Left renal cortex interstitium (tissue), 4 donors: ENCODE data around the gene OR2T27. TPM values are rescaled to one million over a fixed set of nuclear protein-coding genes. Genes with fewer than 3 reads are reported as not detected.

Experiments
- polyA plus RNA-seq, 4 donors: library from polyadenylated mRNA; unstranded; fragments of 120-200 nt; gene quantifications; one replicate each; pipeline ENCODE4 v1.2.1, GENCODE V29; 2013; ENCODE audit not compliant: insufficient read length in 4 of 4

The OR2T27 gene
- polyA plus RNA-seq, 4 donors, result not detected

Other genes starting within 250 kb of the OR2T27 start
- gene OR2T2, start 209.9 kb downstream of the OR2T27 start, polyA plus RNA-seq, result not detected
- not detected for gene OR2T3, start 182.2 kb downstream of the OR2T27 start, polyA plus RNA-seq
- not detected for gene OR2T5, start 166.9 kb downstream of the OR2T27 start, polyA plus RNA-seq
- gene OR2G6, start 147.5 kb downstream of the OR2T27 start, polyA plus RNA-seq, result under 1 TPM in 2 of 4 donors, not detected in 2; 0.04 to 0.08 TPM
- under 1 TPM in 1 of 4 donors, not detected in 3; 0.06 TPM for gene OR2T29, start 92.8 kb downstream of the OR2T27 start, polyA plus RNA-seq
- gene OR2T34, start 80.8 kb downstream of the OR2T27 start, polyA plus RNA-seq, result not detected
- under 1 TPM; 0.08 to 0.28 (median 0.11) TPM for gene OR2T10, start 57.8 kb downstream of the OR2T27 start, polyA plus RNA-seq
- gene OR2T11, start 20.4 kb downstream of the OR2T27 start, polyA plus RNA-seq, result under 1 TPM in 1 of 4 donors, not detected in 3; 0.03 TPM
- not detected for gene OR2T35, start 10.2 kb downstream of the OR2T27 start, polyA plus RNA-seq
- gene OR14I1, start 47.2 kb upstream of the OR2T27 start, polyA plus RNA-seq, result under 1 TPM in 1 of 4 donors, not detected in 3; 0.19 TPM
- under 1 TPM in 1 of 4 donors, not detected in 3; 0.09 TPM for gene LYPD8, start 100.2 kb upstream of the OR2T27 start, polyA plus RNA-seq
- gene SH3BP5L, start 170.4 kb upstream of the OR2T27 start, polyA plus RNA-seq, result 10 to 100 TPM; 22.8 to 34.8 (median 30.0) TPM
- gene ZNF672, start 182.7 kb upstream of the OR2T27 start, polyA plus RNA-seq, result 10 to 100 TPM; 20.1 to 30.0 (median 25.6) TPM
- 10 to 100 TPM; 26.6 to 65.8 (median 50.1) TPM for gene ZNF692, start 203.6 kb upstream of the OR2T27 start, polyA plus RNA-seq